Activated CD8-positive, alpha-beta memory T cell treated with anti-CD3 and anti-CD28 coated beads for 36 hours (primary cell): ENCODE data around the gene IL3. TPM values are rescaled to one million over a fixed set of nuclear protein-coding genes. Genes with fewer than 3 reads are reported as not detected.
"Not testable (repeated sequence)": the region's sequence is repeated elsewhere in the genome, so short reads cannot be mapped to it uniquely, and the experiment has no call there.

Source experiments
- CTCF ChIA-PET: fragments of 350-600 bp; sonication (Branson Sonifier 250); formaldehyde crosslinking; loops from one replicate; lab custom pipeline; 2021; ENCODE audit warnings: antibody characterized with exemption; lab: Charles Lee
- POLR2A ChIA-PET: fragments of 350-600 bp; sonication (Branson Sonifier 250); formaldehyde crosslinking; loops from one replicate; lab custom pipeline; 2021; ENCODE audit warnings: antibody characterized with exemption; lab: Charles Lee
- total RNA-seq, 2 experiments: library from RNA; stranded (reverse); gene quantifications; one replicate each; pipeline ENCODE4 v1.2.3, GENCODE V29; 2021

The IL3 gene
- total RNA-seq, 2 experiments from 2014 or later = 68.0 to 68.7 TPM

DNA sequence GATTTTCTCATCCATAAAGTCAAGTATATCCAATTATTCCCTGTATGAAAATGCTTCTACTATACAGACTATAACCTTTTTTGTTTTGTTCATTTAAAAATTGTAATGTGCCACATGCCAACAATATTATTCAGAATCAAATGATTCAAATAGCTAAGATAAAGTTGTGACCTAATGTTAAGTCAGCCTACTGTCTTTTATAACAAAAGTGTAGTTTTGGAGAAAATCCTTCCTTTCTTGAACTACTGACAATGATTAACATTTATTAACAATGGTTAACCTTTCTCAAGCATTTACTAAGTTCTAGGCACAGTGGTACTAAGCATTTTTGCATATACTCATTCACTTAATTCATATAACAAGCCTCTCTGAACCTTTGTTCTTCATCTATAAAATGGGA lies 38.2 kb downstream of the IL3 start:
- ChIA-PET CTCF (interaction anchor here (1.2 to 1.8 kb wide), 3 partner anchors 10 to 81 kb away, joined by 3 to 4 read pairs (median 4); no protein-coding TSS in a partner anchor), POLR2A (no interaction called here)

DNA sequence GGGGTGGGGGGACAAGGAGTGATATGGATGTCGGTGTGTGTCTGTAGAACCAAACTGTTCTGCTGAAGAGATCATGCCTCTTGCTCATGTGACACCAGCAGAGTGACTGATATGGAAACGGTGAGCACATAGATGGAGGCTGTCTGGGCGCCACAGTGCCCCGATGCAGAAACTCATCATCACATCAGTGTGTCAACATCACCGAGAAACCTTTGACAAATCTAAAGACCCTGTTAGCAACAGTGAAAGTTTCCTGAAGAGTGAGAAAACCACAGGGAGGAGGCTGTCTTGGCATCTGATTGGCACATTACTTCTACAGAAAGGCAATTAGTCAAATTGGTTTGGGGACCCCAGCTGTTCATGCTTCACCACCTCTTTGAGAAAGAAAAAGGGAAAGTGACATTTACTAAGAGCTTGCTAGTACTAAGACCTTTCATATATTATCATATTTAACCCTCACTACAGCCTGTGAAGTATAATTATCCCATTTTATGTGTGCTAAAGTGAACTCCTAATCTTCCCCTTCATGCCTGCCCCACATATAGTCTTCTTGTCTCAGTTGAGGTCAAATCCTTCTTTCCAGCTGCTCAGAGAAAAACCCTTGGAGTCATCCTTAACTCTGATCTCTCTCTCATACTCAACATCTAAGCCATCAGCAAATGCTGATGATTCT lies 38.8 kb downstream of the IL3 start:
- ChIA-PET POLR2A (interaction anchor here (0.5 kb wide), 1 partner anchor 15 kb away, joined by 3 read pairs; no protein-coding TSS in a partner anchor), CTCF (interaction anchor here (0.6 to 1.8 kb wide), 7 partner anchors 10 to 532 kb away, joined by 3 to 4 read pairs (median 3); no protein-coding TSS in a partner anchor)

DNA sequence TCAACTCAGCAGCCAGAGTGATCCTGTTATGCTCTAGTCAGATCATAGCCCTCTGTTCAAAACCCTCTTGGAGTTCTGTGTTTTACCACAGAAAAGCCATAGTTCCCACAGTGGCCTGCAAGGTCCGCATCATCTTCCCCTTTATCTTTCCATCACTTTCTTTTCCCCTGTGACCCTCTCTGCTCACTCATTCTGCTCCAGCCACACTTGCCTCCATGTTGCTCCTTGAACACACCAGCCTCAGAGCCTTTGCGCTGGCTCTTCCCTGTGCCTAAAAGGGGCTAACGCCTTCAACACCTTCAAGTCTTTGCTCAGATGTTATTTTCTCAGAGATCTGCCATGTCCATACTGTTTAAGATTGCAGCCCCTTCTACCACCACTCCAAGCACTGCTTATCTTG lies 39.5 kb downstream of the IL3 start:
- ChIA-PET CTCF (interaction anchor here (0.6 to 1.2 kb wide), 9 partner anchors 9 to 632 kb away, joined by 3 to 4 read pairs (median 3); no protein-coding TSS in a partner anchor), POLR2A (interaction anchor here (0.5 kb wide), 1 partner anchor 15 kb away, joined by 3 read pairs; no protein-coding TSS in a partner anchor)

DNA sequence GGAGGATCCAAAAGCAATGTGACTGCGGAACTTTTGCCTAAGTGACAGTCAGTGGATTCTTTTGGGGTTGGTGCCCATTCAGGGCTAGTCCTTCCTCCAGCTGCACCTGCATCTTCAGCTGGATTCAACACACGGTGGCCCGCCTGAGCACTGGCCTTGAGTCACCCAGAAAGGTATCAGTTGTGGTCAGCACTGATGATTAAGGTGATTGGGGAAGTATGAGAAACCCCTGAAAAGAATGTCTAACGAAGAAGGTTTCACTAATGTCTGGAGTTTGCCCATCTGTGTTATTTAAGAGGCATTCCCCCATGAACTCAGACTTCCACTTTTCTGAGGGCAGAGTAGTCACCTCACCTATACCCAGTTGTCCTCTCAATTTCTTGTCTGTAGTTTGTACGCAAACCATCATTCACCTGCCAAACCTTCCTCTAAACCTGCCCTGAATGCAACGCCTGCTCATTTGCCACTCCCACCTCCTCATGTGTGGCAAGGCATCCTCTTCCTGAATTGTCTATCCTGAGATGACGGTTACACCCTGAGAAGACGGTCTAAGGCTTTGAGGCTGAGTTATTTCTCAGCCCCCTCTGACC lies 40.3 kb downstream of the IL3 start:
- POLR2A ChIA-PET = no interaction called here

DNA sequence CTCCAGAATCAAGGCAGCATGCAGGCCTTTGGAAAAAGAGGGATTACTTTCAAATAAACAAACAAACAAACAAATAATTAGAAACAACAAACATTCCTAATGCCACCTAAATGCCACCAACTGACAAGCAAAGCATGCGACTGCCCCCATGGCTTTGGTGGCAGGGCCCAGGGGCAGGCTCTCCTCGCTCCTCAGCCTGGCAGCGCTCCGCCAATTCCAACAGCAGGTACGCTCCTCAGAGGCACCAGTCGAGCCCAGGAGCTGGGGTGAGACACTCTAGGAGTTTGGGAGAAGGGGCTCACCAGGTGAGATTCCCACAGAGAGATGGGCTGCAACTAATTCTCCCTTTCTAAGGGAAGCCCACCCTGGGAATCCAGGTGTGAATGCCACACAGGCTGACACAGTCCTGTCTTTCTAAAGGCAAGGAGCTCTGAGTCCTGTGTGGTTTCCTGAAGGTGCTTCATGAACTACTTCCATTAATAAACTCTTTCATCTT lies 41.0 kb downstream of the IL3 start:
- POLR2A ChIA-PET = interaction anchor here (1.2 to 1.6 kb wide), 3 partner anchors 10 to 28 kb away, joined by 6 to 7 read pairs (median 6); partner anchors contain the start of gene CSF2

More for the DNA sequence above, 40.3 kb downstream of the IL3 start:
- CTCF ChIA-PET = interaction anchor here (0.6 to 1.0 kb wide), 3 partner anchors 33 to 632 kb away, joined by 3 to 4 read pairs (median 3); no protein-coding TSS in a partner anchor

DNA sequence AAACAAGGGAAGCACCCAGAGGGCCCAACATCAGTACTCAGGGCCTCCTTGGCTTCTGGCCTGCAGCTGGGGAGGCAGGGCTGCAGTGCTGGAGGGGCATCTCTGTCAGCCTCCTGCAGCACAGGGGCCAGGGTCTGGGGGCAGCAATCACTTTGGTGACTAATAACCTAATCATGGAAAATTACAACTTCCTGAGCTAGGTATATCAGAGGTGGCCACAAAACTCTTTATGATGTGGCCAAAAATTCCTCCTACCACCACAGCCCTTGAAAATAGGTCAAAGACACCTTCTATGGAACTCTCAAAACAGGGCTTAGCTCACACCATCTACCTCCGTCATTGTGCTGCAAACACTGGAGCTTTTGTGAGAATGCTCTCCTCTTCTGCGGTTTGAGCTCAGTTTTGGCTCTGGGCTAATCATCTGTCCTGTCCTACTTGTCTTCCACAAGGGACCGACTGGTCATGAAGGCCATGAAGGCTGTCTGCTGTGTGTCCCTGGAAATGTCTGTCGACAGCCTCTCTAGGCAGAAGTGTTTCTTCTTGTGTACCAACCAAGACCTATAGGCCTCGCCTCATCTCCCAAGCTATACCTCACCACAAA lies 41.7 kb downstream of the IL3 start:
- ChIA-PET POLR2A (interaction anchor here (0.7 to 1.6 kb wide), 5 partner anchors 9 to 192 kb away, joined by 3 to 7 read pairs (median 6); partner anchors contain the start of genes CSF2 and SLC22A4), CTCF (interaction anchor here (0.7 to 1.9 kb wide), 8 partner anchors 10 to 78 kb away, joined by 3 to 8 read pairs (median 4); no protein-coding TSS in a partner anchor)

More for the DNA sequence above, 41.0 kb downstream of the IL3 start:
- CTCF ChIA-PET = interaction anchor here (1.1 to 1.7 kb wide), 5 partner anchors 9 to 76 kb away, joined by 3 to 8 read pairs (median 4); no protein-coding TSS in a partner anchor

DNA sequence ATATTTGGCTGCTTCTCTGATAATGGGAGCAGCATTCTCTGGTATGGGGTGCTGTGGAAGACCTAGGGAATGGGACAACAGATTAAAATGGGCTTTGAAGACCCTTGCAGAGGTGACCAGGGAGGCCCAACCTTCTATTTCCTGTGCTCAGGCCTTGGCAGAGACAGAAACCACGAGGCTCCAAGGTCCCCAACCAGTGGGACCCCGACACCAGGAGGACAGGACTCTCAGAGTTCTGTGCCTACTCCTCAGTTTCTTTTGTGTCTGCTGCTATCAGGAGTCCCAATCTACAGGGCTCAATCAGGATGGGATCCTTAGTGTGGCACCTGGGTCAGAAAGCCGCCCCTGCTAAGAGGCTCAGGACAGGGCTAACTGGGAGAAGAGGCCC lies 42.5 kb downstream of the IL3 start:
- ChIA-PET POLR2A (interaction anchor here (1.1 to 1.6 kb wide), 2 partner anchors 8 to 191 kb away, joined by 3 to 7 read pairs; partner anchors contain the start of gene SLC22A4), CTCF (interaction anchor here (1.1 to 1.9 kb wide), 6 partner anchors 11 to 77 kb away, joined by 3 to 8 read pairs (median 4); no protein-coding TSS in a partner anchor)

DNA sequence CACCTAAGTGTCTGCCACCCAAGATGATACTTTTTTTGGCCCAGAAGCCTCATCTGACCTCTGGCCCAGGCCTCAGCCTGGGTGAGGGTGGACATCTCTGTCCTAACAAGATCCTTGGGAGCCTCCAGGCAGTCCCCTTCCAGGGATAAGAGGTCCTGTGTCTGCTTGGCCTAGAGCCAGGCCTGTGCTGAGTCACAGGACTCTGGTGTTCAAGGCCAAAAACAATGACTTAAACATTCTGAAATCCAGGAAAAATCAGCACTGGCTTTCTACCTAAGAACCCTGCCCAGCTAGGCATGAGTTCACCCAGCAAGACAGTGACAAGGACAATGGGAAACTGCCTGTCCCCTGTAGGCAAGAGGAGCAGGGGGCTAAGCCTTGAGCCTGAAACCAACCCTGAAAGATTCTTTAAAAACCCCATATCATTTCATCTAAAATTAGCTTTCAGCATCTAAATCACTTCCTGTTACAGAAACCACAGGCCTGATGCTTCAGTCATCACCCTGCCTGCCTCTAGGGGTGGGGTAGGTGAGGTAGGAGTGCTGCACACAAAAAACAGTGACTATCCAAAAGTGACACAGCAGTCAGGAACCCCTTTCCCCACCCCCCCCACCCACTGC lies 43.0 kb downstream of the IL3 start:
- ChIA-PET POLR2A (no interaction called here), CTCF (interaction anchor here (1.2 to 1.9 kb wide), 2 partner anchors 41 to 77 kb away, joined by 3 to 4 read pairs; no protein-coding TSS in a partner anchor)

DNA sequence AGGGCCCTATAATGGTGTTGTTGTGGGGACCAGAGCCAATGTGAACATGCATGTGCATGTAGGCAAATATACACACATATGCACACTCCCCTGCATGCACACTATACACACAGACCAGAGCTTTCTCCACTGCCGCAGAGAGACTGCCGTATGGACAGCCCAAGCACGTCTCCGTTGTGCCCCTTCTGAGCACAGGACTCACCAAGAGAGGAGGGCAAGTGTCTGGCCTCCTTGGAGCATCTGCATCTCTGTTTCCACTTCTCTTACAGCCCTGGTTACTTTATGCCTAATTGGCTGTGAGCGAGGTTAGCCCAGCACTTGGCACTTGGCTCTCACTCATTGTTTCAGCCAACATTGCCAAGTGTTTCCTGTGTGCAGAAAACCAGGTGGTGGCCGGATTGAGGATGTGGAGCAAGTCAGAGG lies 43.5 kb downstream of the IL3 start:
- ChIA-PET CTCF (interaction anchor here (1.2 to 1.9 kb wide), 2 partner anchors 41 to 76 kb away, joined by 3 to 4 read pairs; no protein-coding TSS in a partner anchor), POLR2A (no interaction called here)

DNA sequence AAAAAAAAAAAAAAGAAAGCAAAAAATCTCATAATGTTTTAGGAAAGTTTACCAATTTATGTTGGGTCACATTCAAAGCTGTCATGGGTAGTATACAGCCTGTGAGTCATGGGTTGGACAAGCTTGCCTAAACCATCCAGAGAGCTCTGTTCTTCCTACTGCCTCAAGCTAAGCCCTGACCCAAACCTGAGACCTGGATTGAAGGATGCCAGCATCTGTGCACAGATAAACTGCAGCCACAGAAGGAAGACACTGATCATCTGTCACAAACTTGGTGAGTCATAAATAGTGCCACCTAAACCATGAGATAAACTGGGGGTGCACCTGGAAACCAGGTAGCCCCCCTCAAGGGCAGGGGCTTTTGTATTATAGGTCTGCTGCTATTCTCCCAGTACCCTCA lies 44.1 kb downstream of the IL3 start:
- CTCF ChIA-PET = interaction anchor here (1.8 kb wide), 1 partner anchor 22 kb away, joined by 4 read pairs; no protein-coding TSS in a partner anchor
- POLR2A ChIA-PET = interaction anchor here (0.7 kb wide), 1 partner anchor 10 kb away, joined by 10 read pairs; no protein-coding TSS in a partner anchor

DNA sequence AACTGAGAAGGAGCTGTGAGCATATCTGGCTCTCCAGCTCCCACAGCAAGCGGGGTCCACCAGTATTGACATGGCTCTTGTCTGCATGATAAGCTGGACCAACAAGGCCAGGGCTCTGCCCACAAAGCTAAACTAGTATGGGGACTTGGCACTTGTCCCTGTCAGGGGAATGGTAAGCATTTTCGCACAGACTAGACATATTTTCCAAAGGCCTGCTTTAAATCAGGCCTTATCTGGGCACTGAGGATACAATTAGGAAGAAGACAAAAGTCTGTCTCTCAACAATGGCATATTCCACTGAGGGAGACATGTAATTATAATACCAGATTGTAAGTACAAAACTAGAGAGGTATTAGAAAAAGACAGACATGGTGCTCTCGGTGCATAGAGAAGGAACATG lies 45.2 kb downstream of the IL3 start:
- ChIA-PET POLR2A (interaction anchor here (0.6 kb wide), 1 partner anchor 299 kb away, joined by 3 read pairs; no protein-coding TSS in a partner anchor), CTCF (interaction anchor here (1.1 to 1.8 kb wide), 2 partner anchors 9 to 23 kb away, joined by 4 read pairs; no protein-coding TSS in a partner anchor)

DNA sequence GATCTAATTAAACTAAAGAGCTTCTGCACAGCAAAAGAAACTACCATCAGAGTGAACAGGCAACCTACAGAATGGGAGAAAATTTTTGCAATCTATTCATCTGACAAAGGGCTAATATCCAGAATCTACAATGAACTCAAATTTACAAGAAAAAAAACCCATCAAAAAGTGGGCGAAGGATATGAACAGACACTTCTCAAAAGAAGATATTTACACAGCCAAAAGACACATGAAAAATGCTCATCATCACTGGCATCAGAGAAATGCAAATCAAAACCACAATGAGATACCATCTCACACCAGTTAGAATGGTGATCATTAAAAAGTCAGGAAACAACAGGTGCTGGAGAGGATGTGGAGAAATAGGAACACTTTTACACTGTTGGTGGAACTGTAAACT lies 48.0 kb downstream of the IL3 start:
- POLR2A ChIA-PET = not testable (repeated sequence)

DNA sequence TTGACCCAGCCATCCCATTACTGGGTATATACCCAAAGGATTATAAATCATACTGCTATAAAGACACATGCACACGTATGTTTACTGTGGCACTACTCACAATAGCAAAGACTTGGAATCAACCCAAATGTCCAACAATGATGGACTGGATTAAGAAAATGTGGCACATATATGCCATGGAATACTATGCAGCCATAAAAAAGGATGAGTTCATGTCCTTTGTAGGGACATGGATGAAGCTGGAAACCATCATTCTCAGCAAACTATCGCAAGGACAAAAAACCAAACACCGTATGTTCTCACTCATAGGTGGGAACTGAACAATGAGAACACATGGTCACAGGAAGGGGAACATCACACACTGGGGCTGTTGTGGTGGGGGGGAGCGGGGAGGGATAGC lies 48.5 kb downstream of the IL3 start:
- CTCF ChIA-PET = interaction anchor here (1.5 kb wide), 1 partner anchor 10 kb away, joined by 4 read pairs; no protein-coding TSS in a partner anchor
- POLR2A ChIA-PET = not testable (repeated sequence)

More for the DNA sequence above, 48.0 kb downstream of the IL3 start:
- CTCF ChIA-PET = interaction anchor here (1.5 kb wide), 1 partner anchor 9 kb away, joined by 4 read pairs; no protein-coding TSS in a partner anchor

DNA sequence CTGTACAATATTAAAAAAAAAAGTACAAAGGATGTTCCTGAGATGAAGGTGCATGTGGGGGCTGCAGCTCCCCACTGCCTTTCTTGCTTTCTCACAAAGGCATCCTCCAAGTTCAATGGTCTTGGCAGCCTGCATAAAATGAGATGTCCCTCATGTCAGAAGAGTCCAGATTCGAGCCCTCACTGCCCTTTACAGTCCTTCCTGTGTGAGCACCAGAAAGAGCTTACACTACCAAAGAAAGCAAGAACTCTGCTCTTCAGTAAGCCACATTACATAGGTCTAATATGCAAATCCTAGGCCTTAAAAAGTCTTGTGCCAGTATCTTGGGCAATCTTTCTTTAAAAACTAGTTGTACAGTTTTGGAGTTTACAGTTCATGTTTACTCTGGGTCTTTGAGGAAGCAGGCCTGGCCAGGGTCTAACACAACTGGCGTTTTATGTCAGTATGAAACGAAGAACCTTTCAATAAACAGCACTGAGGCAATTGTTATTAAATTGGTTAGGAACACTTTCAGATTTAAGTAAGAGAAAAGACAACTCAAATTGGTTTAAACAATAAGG lies 49.1 kb downstream of the IL3 start:
- ChIA-PET CTCF (interaction anchor here (1.5 to 1.6 kb wide), 2 partner anchors 10 to 16 kb away, joined by 4 read pairs; no protein-coding TSS in a partner anchor), POLR2A (interaction anchor here (0.7 kb wide), 1 partner anchor 328 kb away, joined by 3 read pairs; no protein-coding TSS in a partner anchor)

DNA sequence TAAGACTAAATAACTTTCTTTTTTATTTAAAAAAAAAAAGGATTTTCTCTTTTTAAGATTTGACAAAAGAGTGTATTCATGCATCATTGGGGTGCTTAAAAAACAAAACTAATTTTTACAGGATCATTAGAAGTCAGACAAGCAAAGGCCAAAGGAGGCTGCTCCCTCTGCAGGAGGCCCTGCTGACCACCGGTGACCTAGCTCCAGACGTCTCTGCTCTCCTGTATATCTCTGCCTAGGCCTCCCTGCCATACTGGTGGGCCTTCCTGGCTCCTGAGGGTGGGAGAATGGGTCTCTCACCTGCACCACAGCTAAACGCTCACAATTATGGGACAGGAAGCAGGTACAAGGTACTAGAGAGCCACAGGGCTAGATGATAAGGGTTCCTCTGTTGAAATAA lies 49.7 kb downstream of the IL3 start:
- CTCF ChIA-PET = interaction anchor here (1.1 to 1.6 kb wide), 3 partner anchors 11 to 47 kb away, joined by 4 read pairs; no protein-coding TSS in a partner anchor
- POLR2A ChIA-PET = interaction anchor here (1.5 kb wide), 1 partner anchor 8 kb away, joined by 7 read pairs; no protein-coding TSS in a partner anchor

DNA sequence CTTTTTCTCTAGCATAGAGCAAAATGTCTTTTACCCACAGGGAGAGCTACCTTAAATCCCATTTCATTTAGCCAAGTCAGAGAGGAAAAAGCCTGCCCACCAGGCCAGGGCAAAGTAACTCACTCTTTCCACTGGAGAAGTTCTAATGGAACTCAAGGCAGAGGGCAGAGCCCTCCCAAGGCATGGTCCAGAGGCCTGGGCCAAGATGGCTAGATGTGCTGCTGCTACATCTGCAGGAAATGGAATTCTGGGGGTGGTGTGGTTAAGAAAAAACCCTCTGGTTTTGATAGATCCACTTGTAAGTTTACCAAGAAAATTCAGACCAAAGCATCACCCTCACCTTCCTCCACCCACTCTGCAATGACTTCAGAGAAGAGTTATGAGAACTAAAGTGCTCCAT lies 50.5 kb downstream of the IL3 start:
- POLR2A ChIA-PET = interaction anchor here (1.5 kb wide), 1 partner anchor 9 kb away, joined by 7 read pairs; no protein-coding TSS in a partner anchor
- CTCF ChIA-PET = interaction anchor here (1.1 to 1.6 kb wide), 2 partner anchors 18 to 48 kb away, joined by 4 read pairs; no protein-coding TSS in a partner anchor

DNA sequence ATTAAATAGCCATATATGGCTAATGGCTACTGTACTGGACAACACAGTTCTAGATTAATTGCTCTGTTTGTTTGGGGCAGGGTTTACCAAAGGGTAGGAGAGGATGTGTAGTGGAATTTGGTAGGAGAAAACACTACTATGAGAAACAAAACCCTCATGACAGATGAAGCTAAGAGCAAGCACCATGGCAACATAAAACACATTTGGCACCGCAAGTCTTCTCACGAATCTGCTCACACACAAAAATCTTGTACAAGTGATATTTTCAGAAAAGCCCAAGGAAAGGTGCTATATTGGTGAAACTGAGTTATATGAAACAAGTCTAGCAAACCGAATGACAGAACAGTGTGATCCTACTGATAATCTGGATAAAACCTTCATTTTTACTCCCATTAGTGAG lies 51.7 kb downstream of the IL3 start:
- ChIA-PET CTCF (no interaction called here), POLR2A (no interaction called here)
